Hippocampal formation (tissue), 2 donors: ENCODE data around the gene ZNF184.

ENCODE experiments used
- DNase-seq, 2 donors: peaks; one replicate each; lab custom pipeline; 2025; lab: John Stamatoyannopoulos, UW

Gene ZNF184

DNA sequence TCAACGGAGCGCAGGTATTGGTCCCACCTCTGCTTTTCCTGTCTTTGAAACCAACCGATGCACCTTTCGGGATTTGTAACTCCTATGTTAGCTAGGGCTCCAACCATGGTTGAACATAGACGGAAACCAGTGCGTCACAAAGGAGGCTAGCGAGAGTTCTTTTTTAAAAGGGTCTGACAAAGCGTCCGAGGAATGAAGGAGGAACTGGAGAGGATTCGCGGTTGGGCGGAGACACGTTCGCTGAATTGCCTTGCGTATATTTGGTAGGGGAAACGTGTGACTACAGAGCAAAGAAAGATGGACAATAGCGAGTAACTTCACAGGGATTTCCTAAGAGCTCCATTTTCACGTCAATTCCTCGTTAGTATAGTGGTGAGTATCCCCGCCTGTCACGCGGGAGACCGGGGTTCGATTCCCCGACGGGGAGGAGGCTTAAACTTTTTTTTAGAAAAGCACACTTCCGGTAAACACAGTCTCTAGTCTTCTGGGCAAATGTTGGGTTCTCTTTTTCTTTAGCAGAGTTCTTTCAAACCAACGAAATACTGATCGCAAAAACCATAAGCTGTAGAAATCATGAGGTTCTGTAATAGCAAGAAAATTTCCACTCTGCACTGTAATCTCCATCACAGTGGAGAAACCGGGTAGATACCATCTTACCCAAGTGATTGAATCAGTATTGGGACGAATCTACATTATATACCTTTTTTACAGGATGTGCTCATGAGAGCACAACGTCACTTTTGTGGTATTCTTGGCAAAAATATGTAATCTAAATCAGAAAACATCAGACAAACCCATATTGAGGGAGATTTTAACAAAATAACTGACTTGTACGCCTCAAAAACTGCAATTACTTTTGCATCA is 6.6 kb upstream of the ZNF184 start:
- peak; percentile 67 to 91 for DNase-seq

DNA sequence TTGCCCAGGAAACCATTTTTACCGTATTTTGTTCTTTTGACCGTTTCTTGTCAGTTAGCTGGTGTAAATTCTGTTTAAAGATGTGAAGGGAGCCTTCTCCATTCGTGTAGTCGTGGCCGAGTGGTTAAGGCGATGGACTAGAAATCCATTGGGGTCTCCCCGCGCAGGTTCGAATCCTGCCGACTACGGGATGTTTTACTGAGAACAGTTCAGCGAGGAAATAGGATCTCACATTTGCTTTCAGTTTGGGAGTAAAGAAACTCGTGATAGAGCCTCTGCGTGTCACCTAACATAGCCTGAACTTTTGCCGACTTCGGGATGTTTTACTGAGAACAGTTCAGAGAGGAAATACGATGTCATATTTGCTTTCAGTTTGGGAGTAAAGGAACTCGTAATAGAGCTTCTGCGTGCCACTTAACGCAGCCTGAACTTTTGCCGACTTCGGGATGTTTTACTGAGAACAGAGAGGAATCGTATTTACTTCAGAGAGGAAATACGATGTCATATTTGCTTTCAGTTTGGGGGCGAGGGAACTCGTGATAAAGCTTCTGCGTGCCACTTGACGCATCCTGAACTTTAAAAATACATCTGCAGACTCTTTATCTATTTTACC is 5.9 kb upstream of the ZNF184 start:
- peak; percentile 76 to 85 for DNase-seq

DNA sequence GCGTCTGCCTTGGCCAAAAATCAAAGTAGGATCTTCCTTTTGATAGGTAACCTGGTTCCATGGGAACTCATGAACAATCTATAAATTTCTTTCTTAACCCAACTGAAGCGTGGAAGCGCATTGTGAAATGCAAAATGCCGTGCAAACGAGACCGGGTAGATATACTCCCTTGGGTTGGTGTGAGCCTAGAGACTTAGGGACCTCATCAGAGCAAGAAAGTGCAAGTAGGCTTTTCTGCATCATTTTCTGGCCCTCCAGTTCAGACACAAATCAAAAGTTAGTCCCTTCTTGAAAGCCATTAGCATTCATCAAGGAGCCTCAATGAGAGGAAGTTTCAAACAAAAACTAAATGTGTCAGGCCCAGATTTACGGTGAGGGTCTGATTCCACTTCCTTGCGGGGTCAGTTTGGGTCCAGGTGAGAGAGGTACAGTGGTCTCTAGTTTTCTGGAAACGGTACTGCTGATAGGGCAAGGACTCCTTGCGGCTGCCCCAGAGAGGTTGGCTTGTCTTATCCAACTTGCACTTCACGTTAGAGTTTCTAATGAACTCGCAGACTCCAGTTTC is 5.3 kb upstream of the ZNF184 start:
- no peak for DNase-seq

DNA sequence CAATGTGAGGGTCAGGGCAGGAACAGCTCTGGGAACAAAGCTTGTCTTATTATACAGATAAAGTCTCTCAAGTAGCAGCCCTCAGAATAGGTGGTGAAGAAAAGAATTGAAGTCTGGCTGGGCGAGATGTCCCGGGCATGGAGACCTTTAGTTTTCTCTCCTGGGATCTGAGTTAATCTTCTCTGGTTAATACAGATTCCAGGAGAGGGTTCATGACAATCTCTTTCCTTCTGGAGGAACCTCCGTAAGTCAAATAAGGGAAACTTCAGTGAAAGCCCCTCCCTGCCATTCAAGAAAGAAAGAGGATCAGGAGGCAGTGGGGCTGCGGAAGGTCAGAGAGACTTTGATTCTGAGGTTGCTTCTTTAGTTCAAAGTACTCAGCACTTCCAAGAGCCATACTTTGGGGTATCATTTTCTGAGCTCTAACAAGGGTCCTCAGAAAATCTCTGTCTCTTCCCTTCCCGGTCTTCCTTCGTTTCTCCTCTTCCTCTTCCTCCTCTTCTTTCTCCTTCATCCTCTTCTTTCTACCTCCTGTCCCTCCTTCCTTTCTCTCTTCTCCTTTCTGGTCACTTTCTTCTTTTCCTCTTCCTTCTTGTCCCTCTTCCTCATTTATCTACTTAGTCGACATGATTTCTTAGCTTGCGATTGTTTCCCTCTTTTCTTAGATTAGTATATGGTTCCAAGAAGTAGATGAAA is 4.6 kb upstream of the ZNF184 start:
- no peak for DNase-seq

DNA sequence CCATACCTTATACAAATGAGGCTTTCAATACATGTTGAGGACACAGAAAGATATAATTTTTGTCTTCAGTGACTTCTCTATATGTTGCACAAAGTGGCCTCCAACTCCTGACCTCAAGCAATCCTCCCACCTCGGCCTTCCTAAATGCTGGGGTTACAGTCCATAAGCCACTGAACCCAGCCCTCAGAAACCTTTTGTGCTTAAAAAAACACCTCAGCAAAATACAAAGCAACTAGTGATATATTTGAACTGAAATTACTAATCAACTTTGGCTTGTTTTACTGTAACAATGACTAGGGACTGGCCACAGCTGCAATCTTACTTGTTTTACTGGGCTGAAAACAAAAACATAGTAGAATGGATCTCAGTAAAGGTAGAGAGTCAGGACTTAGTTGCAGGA is 3.2 kb upstream of the ZNF184 start:
- DNase-seq: no peak

DNA sequence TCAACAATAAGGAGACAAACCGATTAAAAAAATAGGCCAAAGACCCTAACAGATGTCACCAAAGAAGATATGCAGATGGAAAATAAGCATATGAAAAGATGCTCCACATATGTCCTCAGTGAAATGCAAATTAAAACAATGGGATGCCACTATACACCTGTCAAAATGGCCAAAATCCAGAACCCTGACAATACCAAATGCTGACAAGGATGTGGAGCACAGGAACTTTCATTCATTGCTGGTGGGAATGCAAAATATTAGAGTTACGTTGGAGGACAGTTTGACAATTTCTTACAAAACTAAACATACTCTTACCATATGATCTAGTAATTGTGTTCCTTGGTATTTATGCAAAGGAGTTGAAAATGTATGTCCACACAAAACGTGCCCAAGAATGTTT is 1.8 kb upstream of the ZNF184 start:
- DNase-seq: no peak

DNA sequence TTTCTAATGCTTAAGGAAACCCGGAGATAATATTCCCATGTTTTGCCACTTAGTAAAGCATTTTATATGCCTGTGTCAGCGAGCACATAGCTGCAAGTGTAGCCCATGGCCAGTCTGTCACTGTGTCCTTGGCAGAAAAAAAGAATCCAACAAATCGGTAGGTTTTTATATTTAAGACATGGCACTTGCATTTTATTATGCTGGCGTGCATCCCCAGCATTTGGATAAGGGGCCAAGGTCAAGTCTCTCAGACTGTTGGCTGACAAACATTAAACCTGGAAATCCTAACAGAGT is 1.2 kb upstream of the ZNF184 start:
- no peak for DNase-seq

DNA sequence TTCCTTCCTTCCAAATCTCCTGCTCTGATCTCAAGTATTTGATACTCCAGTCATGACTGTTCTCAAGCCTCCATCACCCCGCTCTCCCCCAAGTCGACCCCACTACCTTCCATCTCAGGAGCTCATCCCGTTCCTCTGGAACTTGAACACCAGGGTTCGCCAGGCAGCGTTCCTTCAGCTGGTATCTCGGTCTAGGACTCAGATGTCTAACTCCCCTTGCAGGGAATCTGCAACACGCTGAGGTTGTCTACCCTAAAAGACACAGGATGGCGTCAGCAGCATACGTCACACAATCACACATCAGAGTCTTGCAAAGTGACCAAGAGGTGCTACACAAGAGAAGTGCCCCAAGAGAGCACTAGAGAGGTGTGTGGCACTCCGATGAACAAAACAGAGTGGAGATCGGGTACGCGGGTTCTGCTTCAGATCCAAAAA is 706 bp downstream of the ZNF184 start:
- DNase-seq: peak in 1 of 2 donors; percentile 61

DNA sequence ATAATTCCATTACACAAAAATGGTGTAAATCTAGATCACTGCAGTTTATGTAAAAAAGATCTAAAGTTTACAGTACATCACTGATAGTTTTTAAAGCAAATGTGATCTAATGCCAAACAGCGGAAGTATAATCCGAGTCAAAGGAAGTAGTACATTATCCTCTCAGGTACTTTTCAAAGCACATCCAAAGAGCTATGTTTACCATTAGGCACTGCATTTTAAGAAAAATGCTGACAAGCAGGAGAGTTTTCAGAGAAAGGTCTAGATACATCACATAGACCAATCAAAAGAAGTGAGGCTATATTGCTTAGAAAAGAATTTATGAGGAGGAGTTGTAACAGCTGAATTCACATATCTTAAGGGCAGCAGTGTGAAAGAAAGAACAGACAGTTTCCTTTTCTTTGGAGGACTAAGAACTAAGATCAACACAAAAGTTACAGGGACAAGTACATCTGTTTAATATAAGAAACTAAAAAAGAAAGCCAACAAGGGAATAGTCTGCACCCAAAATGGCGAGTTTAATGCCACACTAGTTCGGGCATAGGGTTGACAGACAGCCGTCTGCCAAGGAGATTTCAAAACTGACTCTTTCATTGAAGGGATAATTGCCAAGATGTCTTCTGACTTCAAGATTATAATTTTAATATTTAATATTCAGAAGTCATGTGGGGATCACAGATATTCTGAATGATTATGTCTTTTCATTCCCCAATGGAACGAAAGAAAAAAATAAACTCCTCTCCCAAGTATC is 1.4 kb downstream of the ZNF184 start:
- no peak for DNase-seq

DNA sequence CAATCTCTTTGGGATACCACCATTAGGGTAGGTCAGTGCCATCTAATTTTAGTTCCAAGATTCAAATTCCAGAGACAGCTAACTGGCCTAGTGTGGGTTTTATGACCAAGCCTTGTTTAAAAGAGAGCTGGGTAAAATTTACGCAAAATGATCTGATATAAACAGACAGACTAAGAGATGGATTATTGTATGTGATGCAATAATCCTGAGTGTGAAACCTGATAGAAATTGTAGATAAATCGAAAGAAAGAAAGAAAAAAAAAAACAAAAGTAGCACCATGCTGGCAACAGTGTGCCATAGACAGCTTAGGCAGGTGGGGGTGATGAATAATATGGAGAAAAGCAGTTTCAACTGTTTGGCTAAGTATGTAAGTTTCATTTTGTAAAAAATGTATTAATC is 2.9 kb downstream of the ZNF184 start:
- no peak for DNase-seq

DNA sequence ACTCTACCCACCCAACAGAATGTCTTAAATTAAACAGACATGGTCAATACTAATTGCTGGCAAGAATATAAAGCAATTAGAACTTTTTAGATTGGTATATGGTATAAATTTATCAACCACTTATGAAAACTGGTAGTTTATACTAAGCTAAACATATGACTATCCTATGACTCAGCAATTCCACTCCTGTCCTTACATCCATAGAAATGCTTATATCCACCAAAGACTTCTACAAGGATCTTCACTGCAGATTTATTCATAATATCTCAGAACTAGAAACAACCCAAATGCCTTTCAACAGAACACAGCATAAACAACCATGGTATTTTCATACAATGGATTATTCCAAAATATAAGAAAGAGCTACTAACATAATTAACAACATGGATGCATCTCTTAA is 4.6 kb downstream of the ZNF184 start:
- DNase-seq: no peak

DNA sequence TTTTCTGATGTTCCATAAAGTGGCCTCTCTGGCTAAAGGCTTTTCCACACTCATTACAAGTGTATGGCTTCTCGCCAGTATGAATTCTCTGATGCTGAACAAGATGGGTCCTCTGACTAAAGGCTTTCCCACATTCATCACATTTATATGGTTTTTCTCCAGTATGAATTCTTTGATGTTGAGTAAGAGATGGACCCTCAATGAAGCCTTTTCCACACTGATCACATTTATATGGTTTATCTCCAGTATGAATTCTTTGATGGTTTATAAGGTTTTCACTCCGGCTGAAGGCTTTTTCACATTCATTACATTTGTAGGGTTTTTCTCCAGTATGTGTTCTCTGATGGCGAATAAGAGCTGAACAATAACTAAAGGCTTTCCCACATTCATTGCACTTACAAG is 20.4 kb downstream of the ZNF184 start:
- DNase-seq: no peak

DNA sequence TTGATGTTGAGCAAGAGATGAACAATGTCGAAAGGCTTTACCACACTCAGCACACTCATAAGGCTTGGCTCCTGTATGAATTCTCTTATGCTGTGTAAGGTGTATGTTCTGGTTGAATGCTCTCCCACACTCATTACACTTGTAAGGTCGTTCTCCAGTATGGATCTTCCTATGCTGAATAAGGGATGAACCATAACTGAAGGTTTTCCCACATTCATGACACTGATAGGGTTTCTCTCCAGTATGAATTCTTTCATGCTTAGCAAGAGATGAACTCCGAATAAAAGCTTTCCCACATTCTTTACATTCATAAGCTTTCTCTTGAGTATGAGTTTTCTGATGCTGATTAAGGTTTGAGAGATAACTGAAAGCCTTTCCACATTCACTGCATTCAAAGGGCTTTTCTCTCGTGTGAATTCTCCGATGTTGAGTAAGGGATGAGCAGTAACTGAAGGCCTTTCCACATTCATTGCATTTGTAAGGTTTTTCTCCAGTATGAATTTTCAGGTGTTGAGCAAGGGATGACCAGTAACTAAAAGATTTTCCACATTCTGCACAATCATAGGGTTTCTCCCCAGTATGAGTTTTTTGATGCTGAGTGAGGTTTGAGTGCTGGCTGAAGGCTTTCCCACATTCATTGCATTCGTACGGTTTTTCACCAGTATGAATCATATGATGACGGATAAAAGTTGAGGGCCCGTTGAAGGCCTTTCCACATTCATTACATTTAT is 21.1 kb downstream of the ZNF184 start:
- no peak for DNase-seq

DNA sequence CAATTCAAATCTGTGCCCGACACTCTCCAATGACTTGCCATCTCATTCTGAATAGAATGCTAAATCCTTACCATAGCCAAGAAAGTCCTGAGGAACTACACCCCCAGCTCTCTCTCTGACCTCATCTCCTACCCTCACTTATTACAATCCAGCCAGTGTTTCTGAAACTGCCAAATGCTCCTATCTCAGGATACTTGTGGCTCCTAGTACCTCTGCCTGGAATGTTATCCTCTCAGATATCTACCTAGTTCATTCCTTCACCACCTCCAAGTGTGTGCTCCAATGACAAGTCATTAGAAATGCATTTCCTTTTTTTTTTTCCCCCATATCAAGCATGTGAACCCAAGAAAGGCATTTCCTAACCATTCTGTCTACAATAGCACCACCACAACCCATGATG is 24.4 kb downstream of the ZNF184 start:
- DNase-seq: no peak

DNA sequence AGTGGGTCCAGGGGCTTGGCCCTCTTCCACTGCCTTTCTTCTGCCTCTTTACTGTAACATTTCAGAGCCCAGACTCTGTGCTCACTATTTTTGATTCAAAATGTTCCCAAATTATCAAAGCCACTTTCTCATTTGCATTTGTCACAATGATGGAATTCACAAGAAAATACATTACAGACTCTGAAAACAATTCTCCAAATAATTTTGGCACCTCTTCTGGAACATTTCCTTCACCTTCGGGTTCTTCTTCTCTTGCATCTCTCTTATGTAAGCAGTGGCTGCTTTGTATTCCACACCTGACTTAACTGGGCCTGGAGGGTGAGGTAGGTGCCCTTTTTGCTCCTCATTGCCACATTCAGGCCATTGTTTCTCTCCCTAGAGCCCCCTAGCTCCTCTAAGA is 30.0 kb downstream of the ZNF184 start:
- DNase-seq: no peak

DNA sequence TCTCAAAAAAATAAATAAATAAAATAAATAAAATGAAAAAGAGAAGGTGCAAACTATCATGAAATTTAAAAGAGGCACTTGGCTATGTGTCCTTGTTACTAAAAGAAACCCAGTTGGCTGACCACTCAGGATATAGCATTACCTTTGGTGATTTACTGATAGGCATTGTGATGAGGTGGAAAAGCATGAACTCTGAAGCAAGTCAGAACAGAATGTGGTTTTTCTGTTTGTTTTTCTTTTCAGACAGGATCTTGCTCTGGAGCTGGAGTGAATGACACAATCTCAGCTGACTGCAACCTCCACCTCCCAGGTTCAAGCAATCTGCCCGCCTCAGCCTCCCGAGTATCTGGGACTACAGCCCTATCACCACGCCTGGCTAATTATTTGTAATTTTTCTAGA is 31.9 kb downstream of the ZNF184 start:
- no peak for DNase-seq

DNA sequence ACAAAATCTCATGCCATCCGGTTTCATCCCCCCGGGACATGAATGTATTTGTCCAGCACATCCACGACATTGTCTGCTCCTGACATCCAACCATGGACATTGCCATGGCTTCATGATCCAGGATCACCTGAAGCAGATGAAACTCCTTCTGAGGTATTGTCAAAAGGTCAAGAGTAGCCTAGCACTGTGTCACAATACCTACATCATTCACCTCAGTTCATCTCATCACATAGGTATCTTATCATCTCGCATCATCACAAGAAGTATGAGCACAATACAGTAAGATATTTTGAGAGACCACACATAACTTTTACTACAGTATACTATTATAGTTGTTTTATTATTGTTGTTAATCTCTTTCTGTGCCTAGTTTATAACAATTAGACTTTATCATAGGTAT is 33.5 kb downstream of the ZNF184 start:
- no peak for DNase-seq

DNA sequence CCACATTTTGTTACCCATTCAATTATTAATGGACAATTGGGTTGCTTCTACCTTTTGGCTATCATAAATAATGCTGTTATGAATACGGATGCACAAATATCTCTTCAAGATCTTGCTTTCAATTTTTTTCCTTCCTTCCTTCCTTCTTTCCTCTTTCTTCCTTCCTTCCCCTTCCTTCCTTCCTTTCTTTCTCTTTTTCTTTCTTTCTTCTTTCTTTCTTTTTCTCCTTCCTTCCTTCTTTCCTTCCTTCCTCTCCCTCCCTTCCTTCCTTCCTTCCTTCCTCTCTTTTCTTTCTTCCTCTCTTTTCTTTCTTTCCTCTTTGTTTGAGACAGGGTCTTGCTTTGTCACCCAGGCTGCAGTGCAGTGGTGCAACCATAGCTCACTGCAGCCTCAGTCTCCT is 39.2 kb downstream of the ZNF184 start:
- no peak for DNase-seq

DNA sequence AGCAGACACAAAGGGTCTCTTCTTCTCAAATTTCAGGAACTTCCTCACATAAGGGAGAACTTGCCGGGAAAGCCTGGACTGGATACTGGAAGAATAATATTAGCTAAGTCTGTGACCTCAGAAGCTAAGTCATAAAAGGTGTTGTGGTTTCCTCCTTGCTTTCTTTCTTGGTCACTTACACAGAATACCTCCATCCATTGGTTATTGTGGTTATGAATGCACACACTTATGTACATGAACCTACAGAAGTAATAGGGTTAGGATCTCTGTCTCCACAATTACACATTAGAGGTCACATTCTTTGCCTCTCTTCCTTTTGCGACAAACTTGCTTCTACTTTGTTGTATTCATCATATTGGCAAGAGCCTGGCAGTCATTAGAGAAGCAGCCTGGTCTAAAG is 43.9 kb downstream of the ZNF184 start:
- no peak for DNase-seq

DNA sequence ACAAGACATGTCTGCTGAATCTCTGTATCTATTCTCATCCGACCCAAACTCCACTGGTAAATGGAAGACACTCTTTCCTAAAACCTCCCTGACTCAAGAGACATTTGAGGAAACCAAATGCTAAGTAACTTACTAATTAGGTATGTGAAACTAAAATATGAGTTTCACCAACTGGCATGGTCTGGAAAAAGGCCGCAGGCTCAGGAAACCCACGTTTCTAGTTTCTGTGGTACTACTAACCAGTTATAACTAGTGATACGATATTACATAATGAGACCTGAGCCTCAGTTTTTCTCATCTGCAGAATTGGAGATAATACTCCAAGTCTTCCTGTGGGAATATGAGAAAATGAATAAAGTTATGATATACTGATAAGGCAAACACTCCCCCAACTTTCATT is 44.4 kb downstream of the ZNF184 start:
- DNase-seq: no peak

DNA sequence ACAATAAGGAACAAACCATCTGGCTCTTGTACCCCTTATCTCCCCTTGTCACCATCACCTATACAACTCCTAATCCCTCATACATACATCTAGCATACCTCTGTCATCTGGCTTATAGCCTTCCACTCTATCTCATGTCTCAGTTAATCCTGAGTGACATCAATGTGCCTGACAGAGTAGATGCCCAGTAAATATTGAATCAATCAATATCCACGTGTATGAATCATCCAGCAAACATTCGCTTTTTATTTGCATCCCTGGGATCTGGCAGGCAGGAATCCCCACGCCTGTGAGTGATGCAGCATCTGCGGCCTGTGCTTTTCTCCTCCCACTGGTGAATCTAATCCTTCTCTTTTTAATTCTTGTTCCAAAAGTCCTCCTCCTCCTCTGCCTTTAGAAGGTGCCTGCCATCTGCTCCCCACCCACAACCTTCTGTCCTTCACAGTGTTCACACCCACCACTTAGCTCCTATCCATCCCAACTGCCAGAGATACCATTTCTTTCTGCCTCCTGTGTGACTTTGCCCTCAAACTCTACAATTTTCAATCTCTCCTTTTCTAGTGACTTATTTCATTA is 46.8 kb downstream of the ZNF184 start:
- DNase-seq: peak; percentile 9 to 69
